Prostate gland (tissue), 2 donors: Measurements from ENCODE around the gene MT3. TPM values are rescaled to one million over a fixed set of nuclear protein-coding genes. Genes with fewer than 3 reads are reported as not detected.

ENCODE experiments used
- DNase-seq: peaks from one replicate; pipeline ENCODE4 v3.0.0-alpha.2; 2019; ENCODE audit warnings: low spot score
- H3K27ac ChIP-seq, 2 donors: fragments of 200-600 bp; sonication (generic); 2 replicates each; pipeline ENCODE4 v1.5.1; 2017 to 2019
- H3K27me3 ChIP-seq: fragments of 200-600 bp; sonication (generic); replicated peaks from 2 replicates; pipeline ENCODE4 v1.5.1; 2019; ENCODE audit not compliant: insufficient read depth
- H3K36me3 ChIP-seq, 2 donors: fragments of 200-600 bp; sonication (generic); 1 replicate in 1 of 2; 2 replicates in 1 of 2; pipeline versions ENCODE4 v1.5.1 to v1.8.1; 2017 to 2019
- H3K4me1 ChIP-seq: fragments of 200-600 bp; sonication (generic); replicated peaks from 2 replicates; pipeline ENCODE4 v1.5.1; 2019
- H3K4me3 ChIP-seq, 2 donors: fragments of 200-600 bp; sonication (generic); 2 replicates each; pipeline ENCODE4 v1.5.1; 2017 to 2019
- H3K9me3 ChIP-seq: fragments of 200-600 bp; sonication (generic); 2 replicates; pipeline ENCODE4 v1.5.1; 2017
- POLR2A ChIP-seq: fragments of 450-650 bp; IDR thresholded peaks from one replicate; pipeline ENCODE4 v1.6.1; 2016; ENCODE audit warnings: antibody characterized with exemption, mild to moderate bottlenecking
- POLR2AphosphoS5 ChIP-seq: sonication (generic); formaldehyde crosslinking; IDR thresholded peaks from one replicate; pipeline ENCODE4 v1.6.1; 2017; ENCODE audit warnings: antibody characterized with exemption
- whole genome bisulfite sequencing: methylation state at CpG from one replicate; pipeline ENCODE4 v1.1.5; 2018; 5-methylcytosine and 5-hydroxymethylcytosine counted together
- intact Hi-C: fragments of 100-400 bp; cut with DNase I; formaldehyde crosslinking; loops from one replicate; pipeline ENCODE4 v1.14.2; 2022
- total RNA-seq, 2 donors: library from RNA; depleted of rRNA; stranded (reverse); fragments of >200 nt; gene quantifications; one replicate each; pipeline ENCODE4 v1.1.0, GENCODE V29; 2016
- TF ChIP-seq, protein P1 (sequence below), 4 experiments: fragments of 200-600 bp in 2 of 4; fragments of 450-650 bp in 2 of 4; sonication (generic) in 2 of 4; IDR thresholded peaks; 1 replicate in 3 of 4; 2 replicates in 1 of 4; pipeline ENCODE4 v1.5.1; 2016 to 2019; ENCODE audit warnings: antibody characterized with exemption in 4 of 4, mild to moderate bottlenecking in 2 of 4, moderate library complexity in 2 of 4

Gene MT3
- total RNA-seq, 2 donors from 2014 or later: 1.6 TPM; not detected in 1

DNA sequence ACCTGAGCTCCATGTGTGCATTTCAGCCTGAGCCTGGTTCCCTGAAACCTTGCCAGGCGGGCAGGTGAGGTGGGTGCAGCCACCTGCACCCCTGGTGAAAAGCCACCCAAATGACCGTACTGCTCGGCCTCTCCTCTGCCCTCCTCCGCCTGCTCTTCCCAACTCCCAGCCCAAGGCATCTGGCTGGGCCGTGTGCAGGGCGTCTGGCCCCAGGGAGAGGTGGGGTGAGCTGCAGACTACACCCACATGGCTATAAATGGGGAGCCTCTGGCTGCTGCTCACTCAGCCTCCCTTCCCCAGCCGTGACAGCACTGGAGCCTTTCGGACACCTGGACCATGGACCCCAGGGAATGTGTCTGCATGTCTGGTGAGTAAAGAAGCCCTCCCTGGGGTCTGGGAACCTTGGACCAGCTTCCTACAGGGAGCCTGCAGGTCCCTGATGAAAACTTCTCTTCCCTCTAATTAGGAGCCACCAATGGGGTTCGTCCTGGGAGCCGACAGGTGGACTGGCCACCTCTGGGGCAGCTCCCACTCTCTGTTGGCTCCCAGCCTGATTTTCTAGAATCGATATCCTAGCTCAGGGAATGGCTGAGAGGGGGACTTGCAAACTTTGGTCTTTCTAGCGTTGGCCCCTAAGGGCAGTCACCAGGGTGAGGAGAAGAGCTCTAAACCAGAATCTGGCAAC is 24.4 kb upstream of the MT3 start, which contains the start of gene MT4:
Gene MT4 (plus strand): TSS at position 281 of the 685 bp plus-strand sequence. CDS start 56 bp downstream, at position 337.
- TF ChIP-seq POLR2A: no peak
- no peak for TF ChIP-seq POLR2AphosphoS5
- TF ChIP-seq, protein P1, sequence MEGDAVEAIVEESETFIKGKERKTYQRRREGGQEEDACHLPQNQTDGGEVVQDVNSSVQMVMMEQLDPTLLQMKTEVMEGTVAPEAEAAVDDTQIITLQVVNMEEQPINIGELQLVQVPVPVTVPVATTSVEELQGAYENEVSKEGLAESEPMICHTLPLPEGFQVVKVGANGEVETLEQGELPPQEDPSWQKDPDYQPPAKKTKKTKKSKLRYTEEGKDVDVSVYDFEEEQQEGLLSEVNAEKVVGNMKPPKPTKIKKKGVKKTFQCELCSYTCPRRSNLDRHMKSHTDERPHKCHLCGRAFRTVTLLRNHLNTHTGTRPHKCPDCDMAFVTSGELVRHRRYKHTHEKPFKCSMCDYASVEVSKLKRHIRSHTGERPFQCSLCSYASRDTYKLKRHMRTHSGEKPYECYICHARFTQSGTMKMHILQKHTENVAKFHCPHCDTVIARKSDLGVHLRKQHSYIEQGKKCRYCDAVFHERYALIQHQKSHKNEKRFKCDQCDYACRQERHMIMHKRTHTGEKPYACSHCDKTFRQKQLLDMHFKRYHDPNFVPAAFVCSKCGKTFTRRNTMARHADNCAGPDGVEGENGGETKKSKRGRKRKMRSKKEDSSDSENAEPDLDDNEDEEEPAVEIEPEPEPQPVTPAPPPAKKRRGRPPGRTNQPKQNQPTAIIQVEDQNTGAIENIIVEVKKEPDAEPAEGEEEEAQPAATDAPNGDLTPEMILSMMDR (IDR thresholded peaks at IDR 0.05): no peak
- Histone ChIP-seq H3K27ac (no peak within 1 kb of the TSS), H3K36me3 (no peaks in the 10 kb centered on the region), H3K4me1 (no peaks in the 10 kb centered on the region), H3K9me3 (no peaks in the 10 kb centered on the region), H3K27me3 (no peaks in the 10 kb centered on the region), H3K4me3 (no peak within 1 kb of the TSS)
- 87% methylated on average over 12 of the region's 12 CpGs for WGBS
- intact Hi-C loops: no loop called here
- no peak for DNase-seq

- 100% methylated on average over 1 of the region's 1 CpG for WGBS
- intact Hi-C loops: no loop called here
- Histone ChIP-seq H3K4me3 (no peak overlapping the region), H3K27ac (no peak overlapping the region), H3K36me3 (no peaks in the 10 kb centered on the region), H3K27me3 (no peaks in the 10 kb centered on the region), H3K9me3 (no peaks in the 10 kb centered on the region), H3K4me1 (no peaks in the 10 kb centered on the region)
- DNase-seq: no peak
- TF ChIP-seq, protein P1 (IDR thresholded peaks at IDR 0.05): no peak
- TF ChIP-seq POLR2A (no peak), POLR2AphosphoS5 (no peak)
Measured at GRCh38 chr16:56569971-56570370, 19.4 kb upstream of the MT3 start.

GRCh38 chr16:56571525-56571924 is 17.8 kb upstream of the MT3 start:
- no peaks in the 10 kb centered on the region for H3K27me3 ChIP-seq
- H3K36me3 ChIP-seq: no peaks in the 10 kb centered on the region
- no peak overlapping the region for H3K27ac ChIP-seq
- H3K4me3 ChIP-seq: no peak overlapping the region
- no peak for DNase-seq
- TF ChIP-seq, protein P1 (IDR thresholded peaks at IDR 0.05): no peak
- no peak for TF ChIP-seq POLR2AphosphoS5
- no peak for TF ChIP-seq POLR2A
- intact Hi-C loops: no loop called here
- 89% methylated on average over 11 of the region's 11 CpGs for WGBS
- no peaks in the 10 kb centered on the region for H3K4me1 ChIP-seq
- H3K9me3 ChIP-seq: no peaks in the 10 kb centered on the region

DNA sequence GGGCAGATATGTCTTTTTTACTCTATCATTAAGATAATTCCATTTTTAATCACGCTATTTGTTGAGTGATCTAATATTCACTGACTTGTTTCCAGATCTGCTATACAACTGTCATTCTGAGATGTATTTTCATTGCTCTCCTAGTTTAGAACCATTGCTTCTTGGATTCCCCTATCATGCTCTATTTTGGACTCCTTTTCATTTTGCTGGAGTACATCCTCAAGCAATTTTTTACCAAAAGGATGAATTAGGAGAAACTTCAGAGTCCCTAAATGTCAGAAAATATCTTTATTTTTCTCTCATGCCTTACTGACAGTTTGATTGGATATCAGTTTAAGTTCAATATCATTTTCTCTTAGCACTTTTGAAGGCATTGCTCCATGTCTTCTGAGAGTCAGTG is 14.7 kb upstream of the MT3 start:
- H3K27me3 ChIP-seq: no peaks in the 10 kb centered on the region
- no peak for DNase-seq
- H3K4me1 ChIP-seq: no peaks in the 10 kb centered on the region
- intact Hi-C loops: no loop called here
- no peaks in the 10 kb centered on the region for H3K36me3 ChIP-seq
- WGBS: 77% methylated on average over 1 of the region's 1 CpG
- no peak overlapping the region for H3K4me3 ChIP-seq
- H3K9me3 ChIP-seq: no peaks in the 10 kb centered on the region
- TF ChIP-seq, protein P1 (IDR thresholded peaks at IDR 0.05): no peak
- no peak for TF ChIP-seq POLR2A
- no peak for TF ChIP-seq POLR2AphosphoS5
- H3K27ac ChIP-seq: no peak overlapping the region
